ENCODE measurements around the gene PARD3.

PARD3 gene

DNA sequence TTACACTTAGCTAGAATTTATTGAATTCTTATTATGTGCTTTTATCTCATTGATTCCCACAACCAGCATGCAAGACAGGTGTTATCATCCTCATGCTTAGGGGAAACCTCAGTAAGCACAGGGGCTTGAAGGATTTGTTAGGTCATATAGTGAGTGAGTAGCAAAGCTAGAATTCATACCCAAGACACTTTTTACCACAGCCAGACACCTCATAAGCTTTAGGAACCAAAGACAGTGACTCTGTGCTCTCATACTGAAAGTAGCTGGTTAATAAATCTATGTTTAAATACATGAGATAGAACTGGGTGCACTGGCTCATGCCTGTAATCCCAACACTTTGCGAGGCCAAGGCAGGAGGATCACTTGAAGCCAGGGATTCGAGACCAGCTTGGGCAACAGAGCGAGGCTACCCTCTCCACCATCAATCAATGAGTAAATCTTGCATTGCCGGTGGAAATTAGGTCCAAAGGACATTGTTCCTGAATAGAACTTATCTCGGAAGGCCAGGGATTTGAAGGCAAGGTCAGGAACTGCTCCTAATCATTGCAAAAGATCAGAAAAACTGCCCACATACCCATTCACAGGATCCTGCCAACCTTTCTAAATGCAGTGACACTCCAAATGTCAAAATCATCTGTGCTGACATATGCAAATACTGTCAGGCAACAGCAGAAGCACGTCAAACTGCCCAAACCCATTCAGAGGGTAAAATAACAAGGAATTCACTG is 523.5 kb downstream of the PARD3 start:
- no peak overlapping the region for H3K9ac ChIP-seq (ENCODE audit: low read length)
- H3K27ac ChIP-seq (ENCODE audit: low read depth, low read length): no peak overlapping the region
- H2AFZ ChIP-seq (ENCODE audit: low read depth, low read length, severe bottlenecking): no peak overlapping the region
- no peaks in the 10 kb centered on the region for H3F3A ChIP-seq (ENCODE audit: insufficient read depth)
- TF ChIP-seq, protein P1, sequence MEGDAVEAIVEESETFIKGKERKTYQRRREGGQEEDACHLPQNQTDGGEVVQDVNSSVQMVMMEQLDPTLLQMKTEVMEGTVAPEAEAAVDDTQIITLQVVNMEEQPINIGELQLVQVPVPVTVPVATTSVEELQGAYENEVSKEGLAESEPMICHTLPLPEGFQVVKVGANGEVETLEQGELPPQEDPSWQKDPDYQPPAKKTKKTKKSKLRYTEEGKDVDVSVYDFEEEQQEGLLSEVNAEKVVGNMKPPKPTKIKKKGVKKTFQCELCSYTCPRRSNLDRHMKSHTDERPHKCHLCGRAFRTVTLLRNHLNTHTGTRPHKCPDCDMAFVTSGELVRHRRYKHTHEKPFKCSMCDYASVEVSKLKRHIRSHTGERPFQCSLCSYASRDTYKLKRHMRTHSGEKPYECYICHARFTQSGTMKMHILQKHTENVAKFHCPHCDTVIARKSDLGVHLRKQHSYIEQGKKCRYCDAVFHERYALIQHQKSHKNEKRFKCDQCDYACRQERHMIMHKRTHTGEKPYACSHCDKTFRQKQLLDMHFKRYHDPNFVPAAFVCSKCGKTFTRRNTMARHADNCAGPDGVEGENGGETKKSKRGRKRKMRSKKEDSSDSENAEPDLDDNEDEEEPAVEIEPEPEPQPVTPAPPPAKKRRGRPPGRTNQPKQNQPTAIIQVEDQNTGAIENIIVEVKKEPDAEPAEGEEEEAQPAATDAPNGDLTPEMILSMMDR (IDR thresholded peaks at IDR 0.05; ENCODE audit: insufficient read depth, low read length, poor library complexity, severe bottlenecking): no peak
- no peak for TF ChIP-seq EZH2phosphoT487 (conservative IDR thresholded peaks at IDR 0.05; ENCODE audit: low read length)
- H3K4me3 ChIP-seq (ENCODE audit: insufficient read depth, low read length, poor library complexity, severe bottlenecking): no peak overlapping the region
- H3K9me3 ChIP-seq (ENCODE audit: insufficient read depth, low read length): no peaks in the 10 kb centered on the region
- no peaks in the 10 kb centered on the region for H3K27me3 ChIP-seq (ENCODE audit: low read length)
- H3K36me3 ChIP-seq (ENCODE audit: low read length): no peaks in the 10 kb centered on the region
- H4K20me1 ChIP-seq (ENCODE audit: low read depth, low read length): no peaks in the 10 kb centered on the region
- H3K9me2 ChIP-seq (replicated peaks; ENCODE audit: insufficient read depth, low read length): no peaks in the 10 kb centered on the region
- no peaks in the 10 kb centered on the region for H3K79me2 ChIP-seq (ENCODE audit: insufficient read depth, low read length)
- H3K4me2 ChIP-seq (ENCODE audit: low read depth, low read length, poor library complexity, severe bottlenecking): no peak overlapping the region

- H3F3A ChIP-seq (ENCODE audit: insufficient read depth): no peaks in the 10 kb centered on the region
- no peak overlapping the region for H3K4me3 ChIP-seq (ENCODE audit: insufficient read depth, low read length, poor library complexity, severe bottlenecking)
- H2AFZ ChIP-seq (ENCODE audit: low read depth, low read length, severe bottlenecking): no peak overlapping the region
- no peaks in the 10 kb centered on the region for H3K27me3 ChIP-seq (ENCODE audit: low read length)
- H3K79me2 ChIP-seq (ENCODE audit: insufficient read depth, low read length): no peaks in the 10 kb centered on the region
- no peaks in the 10 kb centered on the region for H3K9me3 ChIP-seq (ENCODE audit: insufficient read depth, low read length)
- H3K36me3 ChIP-seq (ENCODE audit: low read length): no peaks in the 10 kb centered on the region
- no peak overlapping the region for H3K27ac ChIP-seq (ENCODE audit: low read depth, low read length)
- no peak overlapping the region for H3K4me2 ChIP-seq (ENCODE audit: low read depth, low read length, poor library complexity, severe bottlenecking)
- H3K9ac ChIP-seq (ENCODE audit: low read length): no peak overlapping the region
- no peaks in the 10 kb centered on the region for H4K20me1 ChIP-seq (ENCODE audit: low read depth, low read length)
- TF ChIP-seq, protein P1 (IDR thresholded peaks at IDR 0.05; ENCODE audit: insufficient read depth, low read length, poor library complexity, severe bottlenecking): no peak
- TF ChIP-seq EZH2phosphoT487 (conservative IDR thresholded peaks at IDR 0.05; ENCODE audit: low read length): no peak
- H3K9me2 ChIP-seq (replicated peaks; ENCODE audit: insufficient read depth, low read length): no peaks in the 10 kb centered on the region
Measured at GRCh38 chr10:34290412-34291081, 524.5 kb downstream of the PARD3 start.

- no peak overlapping the region for H2AFZ ChIP-seq (ENCODE audit: low read depth, low read length, severe bottlenecking)
- no peaks in the 10 kb centered on the region for H4K20me1 ChIP-seq (ENCODE audit: low read depth, low read length)
- no peaks in the 10 kb centered on the region for H3F3A ChIP-seq (ENCODE audit: insufficient read depth)
- H3K79me2 ChIP-seq (ENCODE audit: insufficient read depth, low read length): no peaks in the 10 kb centered on the region
- no peaks in the 10 kb centered on the region for H3K36me3 ChIP-seq (ENCODE audit: low read length)
- no peaks in the 10 kb centered on the region for H3K9me3 ChIP-seq (ENCODE audit: insufficient read depth, low read length)
- no peak overlapping the region for H3K9ac ChIP-seq (ENCODE audit: low read length)
- H3K4me3 ChIP-seq (ENCODE audit: insufficient read depth, low read length, poor library complexity, severe bottlenecking): no peak overlapping the region
- TF ChIP-seq, protein P1 (IDR thresholded peaks at IDR 0.05; ENCODE audit: insufficient read depth, low read length, poor library complexity, severe bottlenecking): no peak
- no peak for TF ChIP-seq EZH2phosphoT487 (conservative IDR thresholded peaks at IDR 0.05; ENCODE audit: low read length)
- no peaks in the 10 kb centered on the region for H3K9me2 ChIP-seq (replicated peaks; ENCODE audit: insufficient read depth, low read length)
- H3K27me3 ChIP-seq (ENCODE audit: low read length): no peaks in the 10 kb centered on the region
- no peak overlapping the region for H3K27ac ChIP-seq (ENCODE audit: low read depth, low read length)
- H3K4me2 ChIP-seq (ENCODE audit: low read depth, low read length, poor library complexity, severe bottlenecking): no peak overlapping the region
Measured at GRCh38 chr10:34288634-34289033, 526.5 kb downstream of the PARD3 start.
